ENCODE results near the gene ZNF613. TPM values are rescaled to one million over a fixed set of nuclear protein-coding genes. Genes with fewer than 3 reads are reported as not detected.

ZNF613 gene
- total RNA-seq, 4 donors from 2014 or later: 1.0 to 12.0 (median 9.0) TPM

DNA sequence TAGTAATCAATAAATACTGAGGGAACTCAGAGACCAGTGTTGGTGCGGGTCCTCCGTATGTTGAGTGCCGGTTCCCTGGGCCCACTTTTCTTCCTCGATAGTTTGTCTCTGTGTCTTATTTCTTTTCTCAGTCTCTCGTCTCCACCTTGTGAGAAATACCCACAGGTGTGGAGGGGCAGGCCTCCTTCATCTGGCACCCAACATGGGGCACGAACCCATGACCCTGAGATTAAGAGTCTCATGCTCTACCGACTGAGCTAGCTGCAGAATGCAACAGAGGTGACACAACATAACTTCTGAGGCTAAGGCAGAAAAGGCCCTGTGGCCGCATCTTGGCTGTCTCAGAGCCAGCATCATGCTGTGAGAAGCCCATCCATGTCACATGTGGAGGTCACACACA, 5.3 kb upstream of the ZNF613 start:
- H3K9me3 ChIP-seq: peaks cover 0 to 14% of the 10 kb centered on the region in 2 donors
- TF ChIP-seq CTCF (IDR thresholded peaks at IDR 0.05): no peak
- TF ChIP-seq POLR2A (IDR thresholded peaks at IDR 0.05): no peak

GRCh38 chr19:51926426-51926783, 867 bp upstream of the ZNF613 start:
- peaks cover 0 to 14% of the 10 kb centered on the region in 2 donors for H3K9me3 ChIP-seq
- no peak for DNase-seq
- H3K27me3 ChIP-seq: no peaks in the 10 kb centered on the region
- no peaks in the 10 kb centered on the region for H3K4me1 ChIP-seq
- H3K4me3 ChIP-seq: peak overlapping the region; percentile 75 to 79
- no peaks in the 10 kb centered on the region for H3K36me3 ChIP-seq
- TF ChIP-seq CTCF (IDR thresholded peaks at IDR 0.05) (no peak), POLR2A (IDR thresholded peaks at IDR 0.05) (no peak)
- intact Hi-C loops (cut with DNase I; ENCODE audit: low total_unique reads): no loop called here
- peak overlapping the region; percentile 80 to 87 for H3K27ac ChIP-seq

More for the DNA sequence above, 5.3 kb upstream of the ZNF613 start:
- H3K27ac ChIP-seq: no peak overlapping the region
- intact Hi-C loops (cut with DNase I; ENCODE audit: low total_unique reads): no loop called here
- H3K27me3 ChIP-seq: no peaks in the 10 kb centered on the region
- no peaks in the 10 kb centered on the region for H3K4me1 ChIP-seq
- no peak for DNase-seq
- no peak overlapping the region for H3K4me3 ChIP-seq
- H3K36me3 ChIP-seq: no peaks in the 10 kb centered on the region

DNA sequence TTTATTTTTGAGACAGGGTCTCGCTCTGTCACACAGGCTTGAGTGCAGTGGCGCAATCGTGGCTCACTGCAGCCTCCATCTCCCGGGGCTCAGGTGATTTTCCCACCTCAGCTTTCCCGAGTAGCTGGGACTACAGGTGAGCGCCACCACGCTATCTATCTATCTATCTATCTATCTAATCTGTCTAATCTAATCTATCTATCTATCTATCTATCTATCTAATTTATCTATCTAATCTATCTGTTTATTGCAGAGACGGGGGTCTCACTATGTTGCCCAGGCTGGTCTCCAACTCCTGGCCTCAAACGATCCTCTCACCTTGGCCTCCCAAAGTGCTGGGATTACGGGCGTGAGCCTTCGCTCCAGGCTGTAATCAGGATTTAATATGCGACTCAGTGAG, 587 bp downstream of the ZNF613 start:
- Histone ChIP-seq H3K4me3 (peak overlapping the region; percentile 75 to 79), H3K36me3 (no peaks in the 10 kb centered on the region), H3K27me3 (no peaks in the 10 kb centered on the region), H3K27ac (peak overlapping the region in 1 of 2 donors; percentile 87), H3K9me3 (peaks cover 0 to 5% of the 10 kb centered on the region in 2 donors), H3K4me1 (no peaks in the 10 kb centered on the region)
- TF ChIP-seq POLR2A (IDR thresholded peaks at IDR 0.05): no peak
- TF ChIP-seq CTCF (IDR thresholded peaks at IDR 0.05): no peak
- intact Hi-C loops (cut with DNase I; ENCODE audit: low total_unique reads): no loop called here
- no peak for DNase-seq

GRCh38 chr19:51931921-51932320, 4.6 kb downstream of the ZNF613 start:
- no peak for DNase-seq
- intact Hi-C loops (cut with DNase I; ENCODE audit: low total_unique reads): no loop called here
- Histone ChIP-seq H3K36me3 (no peaks in the 10 kb centered on the region), H3K4me1 (no peaks in the 10 kb centered on the region), H3K4me3 (no peak overlapping the region), H3K27ac (no peak overlapping the region), H3K27me3 (no peaks in the 10 kb centered on the region), H3K9me3 (peaks cover 0 to 25% of the 10 kb centered on the region in 2 donors)
- no peak for TF ChIP-seq CTCF (IDR thresholded peaks at IDR 0.05)
- no peak for TF ChIP-seq POLR2A (IDR thresholded peaks at IDR 0.05)

DNA sequence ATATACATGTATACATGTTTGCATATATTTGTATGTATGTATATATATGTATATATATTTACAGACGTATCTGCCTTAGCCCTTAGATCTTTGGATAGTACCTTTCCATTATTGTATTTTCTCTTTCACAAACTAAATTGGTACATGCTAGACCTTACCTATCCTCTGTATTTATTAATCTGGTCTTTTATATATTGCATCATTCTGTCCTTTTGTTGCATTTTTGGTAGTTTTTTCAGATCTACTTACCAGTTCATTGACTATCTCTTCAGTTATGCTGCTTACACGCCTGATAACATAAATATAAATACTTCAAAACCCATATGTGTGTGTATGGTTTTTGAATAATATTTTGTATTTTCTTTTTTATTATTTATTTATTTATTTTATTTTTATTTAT, 11.7 kb downstream of the ZNF613 start:
- Histone ChIP-seq H3K4me3 (no peak overlapping the region), H3K9me3 (peaks cover 0 to 68% of the 10 kb centered on the region in 2 donors), H3K4me1 (no peaks in the 10 kb centered on the region), H3K27ac (no peak overlapping the region), H3K36me3 (no peaks in the 10 kb centered on the region), H3K27me3 (no peaks in the 10 kb centered on the region)
- DNase-seq: no peak
- TF ChIP-seq CTCF (IDR thresholded peaks at IDR 0.05) (no peak), POLR2A (IDR thresholded peaks at IDR 0.05) (no peak)
- intact Hi-C loops (cut with DNase I; ENCODE audit: low total_unique reads): no loop called here
